HCT116 (cell line): ENCODE measurements around the gene LYRM4. TPM values are rescaled to one million over a fixed set of nuclear protein-coding genes. Genes with fewer than 3 reads are reported as not detected.

Experiments
- ATAC-seq: fragments of 200-7000 bp; cut with Tn5 transposase; 2 replicates; pipeline ENCODE4 v1.9.1; 2020; ENCODE audit warnings: mild to moderate bottlenecking, moderate library complexity
- BruUV-seq: library from RNA; stranded (reverse); fragments of 400-500 nt; replicated peaks from 2 replicates; lab custom pipeline; 2021; lab: Mats Ljungman, UMichigan
- CTCF ChIA-PET: fragments of 300-600 bp; sonication (Branson Sonifier 250); formaldehyde crosslinking; loops from one replicate; lab custom pipeline; 2021; ENCODE audit warnings: antibody characterized with exemption; lab: Charles Lee
- POLR2A ChIA-PET: fragments of 300-600, 350-600 bp; sonication (Branson Sonifier 250); formaldehyde crosslinking; loops from one replicate; lab custom pipeline; 2021; ENCODE audit warnings: antibody characterized with exemption; lab: Charles Lee
- RAD21 ChIA-PET, 2 experiments: fragments of 300-600 bp; sonication (Branson Sonifier 250); formaldehyde crosslinking; loops; one replicate each; lab custom pipeline; 2023; ENCODE audit warnings: low total read pairs in 2 of 2; ENCODE audit not compliant: uncharacterized antibody in 2 of 2, unreplicated experiment in 2 of 2, low non-redundant PET in 1 of 2; lab: Charles Lee
- DNase-seq: peaks from one replicate; pipeline ENCODE4 v3.0.0-alpha.2; 2010; ENCODE audit warnings: low read depth, low spot score
- H2AFZ ChIP-seq: fragments of 200-600 bp; shearing (Covaris generic), sonication (generic); 2 replicates; pipeline ENCODE4 v1.6.1; 2017; ENCODE audit warnings: low read depth, mixed run types, mixed read lengths, antibody characterized with exemption, low read length; ENCODE audit not compliant: poor library complexity, severe bottlenecking
- H3K27ac ChIP-seq: 2 replicates; pipeline ENCODE4 v1.5.1; 2012; ENCODE audit warnings: low read depth, low read length
- H3K27me3 ChIP-seq: fragments of 200-600 bp; sonication (generic); 2 replicates; pipeline ENCODE4 v1.6.1; 2016; ENCODE audit warnings: mixed run types, low read length, mixed read lengths; ENCODE audit not compliant: insufficient read depth
- H3K36me3 ChIP-seq, 2 experiments: fragments of 200-500 bp in 1 of 2; fragments of 200-600 bp in 1 of 2; sonication (Bioruptor generic) in 1 of 2; sonication (generic) in 1 of 2; 2 replicates each; pipeline versions ENCODE4 v1.5.1 to v1.6.1; 2014 to 2016; ENCODE audit warnings: low read length in 2 of 2, inconsistent platforms in 1 of 2, mixed read lengths in 1 of 2, mixed run types in 1 of 2; ENCODE audit not compliant: insufficient read depth in 2 of 2, control insufficient read depth in 1 of 2
- H3K4me1 ChIP-seq, 2 experiments: fragments of 200-600 bp in 1 of 2; sonication (generic) in 1 of 2; 2 replicates each; pipeline versions ENCODE4 v1.5.1 to v1.6.1; 2012 to 2017; ENCODE audit warnings: low read length in 2 of 2, inconsistent platforms in 1 of 2, mild to moderate bottlenecking in 1 of 2, mixed read lengths in 1 of 2, mixed run types in 1 of 2, moderate library complexity in 1 of 2; ENCODE audit not compliant: insufficient read depth in 2 of 2, control insufficient read depth in 1 of 2
- H3K4me2 ChIP-seq: fragments of 200-600 bp; sonication (generic); 2 replicates; pipeline ENCODE4 v1.6.1; 2017; ENCODE audit warnings: mixed run types, low read length, mixed read lengths
- H3K4me3 ChIP-seq, 2 experiments: fragments of 200-600 bp in 1 of 2; sonication (generic) in 1 of 2; replicated peaks in 1 of 2; 2 replicates each; pipeline ENCODE4 v1.5.1; 2011 to 2016; ENCODE audit warnings: low read length in 2 of 2, control low read depth in 1 of 2, low read depth in 1 of 2, mild to moderate bottlenecking in 1 of 2, mixed read lengths in 1 of 2, mixed run types in 1 of 2
- H3K79me2 ChIP-seq: fragments of 200-600 bp; sonication (generic); 2 replicates; pipeline ENCODE4 v1.6.1; 2017; ENCODE audit warnings: mild to moderate bottlenecking, mixed run types, low read length, moderate library complexity, mixed read lengths; ENCODE audit not compliant: insufficient read depth
- H3K9ac ChIP-seq: fragments of 200-600 bp; sonication (generic); 2 replicates; pipeline ENCODE4 v1.6.1; 2016; ENCODE audit warnings: low read length, mixed read lengths
- H3K9me2 ChIP-seq: fragments of 200-600 bp; sonication (generic), shearing (Covaris generic); 2 replicates; pipeline ENCODE4 v1.6.1; 2017; ENCODE audit warnings: mixed run types, mild to moderate bottlenecking, moderate library complexity; ENCODE audit not compliant: insufficient read depth
- H3K9me3 ChIP-seq, 2 experiments: fragments of 200-500 bp in 1 of 2; fragments of 200-600 bp in 1 of 2; sonication (Bioruptor generic) in 1 of 2; sonication (generic) in 1 of 2; 2 replicates each; pipeline ENCODE4 v1.6.1; 2014 to 2017; ENCODE audit warnings: low read length in 2 of 2, mixed read lengths in 2 of 2, inconsistent platforms in 1 of 2, low read depth in 1 of 2, mild to moderate bottlenecking in 1 of 2, mixed run types in 1 of 2, moderate library complexity in 1 of 2; ENCODE audit not compliant: control insufficient read depth in 1 of 2, insufficient read depth in 1 of 2
- H4K20me1 ChIP-seq: fragments of 200-600 bp; sonication (generic), shearing (Covaris generic); 2 replicates; pipeline ENCODE4 v1.6.1; 2017; ENCODE audit warnings: mixed run types, mild to moderate bottlenecking, moderate library complexity; ENCODE audit not compliant: insufficient read depth
- CBX3 ChIP-seq: IDR thresholded peaks from 2 replicates; pipeline ENCODE4 v1.6.1; 2012; ENCODE audit warnings: low read depth
- CEBPB ChIP-seq: IDR thresholded peaks from 2 replicates; pipeline ENCODE4 v1.6.1; 2012; ENCODE audit warnings: low read depth
- EGR1 ChIP-seq: IDR thresholded peaks from 2 replicates; pipeline ENCODE4 v1.6.1; 2012; ENCODE audit warnings: low read depth
- ELF1 ChIP-seq: IDR thresholded peaks from 2 replicates; pipeline ENCODE4 v1.6.1; 2012; ENCODE audit warnings: low read depth, borderline replicate concordance
- EZH2 ChIP-seq: fragments of 200-600 bp; sonication (generic); IDR thresholded peaks from 2 replicates; pipeline ENCODE4 v1.6.1; 2017; ENCODE audit warnings: antibody characterized with exemption, mixed run types
- EZH2phosphoT487 ChIP-seq: fragments of 200-600 bp; IDR thresholded peaks from 2 replicates; pipeline ENCODE4 v1.6.1; 2018; ENCODE audit warnings: antibody characterized with exemption, borderline replicate concordance
- SIN3A ChIP-seq: IDR thresholded peaks from 2 replicates; pipeline ENCODE4 v1.6.1; 2012; ENCODE audit warnings: low read depth
- SP1 ChIP-seq: IDR thresholded peaks from 2 replicates; pipeline ENCODE4 v1.6.1; 2012; ENCODE audit warnings: low read depth
- SRF ChIP-seq: IDR thresholded peaks from 2 replicates; pipeline ENCODE4 v1.6.1; 2012; ENCODE audit warnings: low read depth
- TCF7L2 ChIP-seq: IDR thresholded peaks from 2 replicates; pipeline ENCODE4 v1.7.0; 2011; ENCODE audit warnings: borderline replicate concordance, inconsistent platforms; ENCODE audit not compliant: insufficient read depth, insufficient read length; ENCODE audit errors: extremely low read depth
- YY1 ChIP-seq: IDR thresholded peaks from 2 replicates; pipeline ENCODE4 v1.6.1; 2011; ENCODE audit warnings: low read length, low read depth, moderate library complexity, mild to moderate bottlenecking; ENCODE audit not compliant: insufficient replicate concordance; ENCODE audit errors: extremely low read depth
- ZFX ChIP-seq: fragments of 450-650 bp; IDR thresholded peaks from 2 replicates; pipeline ENCODE4 v1.6.1; 2017
- intact Hi-C: fragments of 100-400 bp; cut with micrococcal nuclease; formaldehyde crosslinking; loops from 2 replicates; pipeline ENCODE4 v1.10.0; 2022
- total RNA-seq: library from RNA; stranded (reverse); gene quantifications from one replicate; pipeline ENCODE4 v1.2.1, GENCODE V29; 2021; ENCODE audit not compliant: unreplicated experiment
- TF ChIP-seq, protein P1 (sequence below): IDR thresholded peaks from 2 replicates; pipeline ENCODE4 v1.6.1; 2012; ENCODE audit warnings: low read depth

LYRM4 gene
- total RNA-seq, 1 experiment from 2014 or later, result 30.1 TPM

DNA sequence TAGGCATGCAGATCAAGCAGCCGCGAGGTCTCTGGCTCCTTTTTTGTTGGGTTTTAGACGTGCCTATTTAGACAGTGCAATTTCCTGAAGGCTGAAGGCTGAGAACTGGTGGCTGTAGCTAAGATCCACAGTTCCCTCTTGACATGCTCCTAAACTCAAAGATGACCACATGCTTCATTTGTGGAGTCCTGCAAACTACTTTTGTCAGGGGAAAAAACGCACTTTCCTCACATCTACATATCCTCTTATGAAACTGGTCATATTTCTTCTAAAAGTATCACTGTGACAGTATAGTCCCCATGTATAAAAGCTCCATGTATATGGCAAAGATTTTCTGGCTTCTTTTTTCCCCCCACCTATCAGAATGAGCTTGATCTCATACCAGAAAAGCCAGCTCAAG lies 30.7 kb downstream of the LYRM4 start:
- Histone ChIP-seq H2AFZ (no peak overlapping the region), H3K27me3 (no peaks in the 10 kb centered on the region), H3K27ac (no peak overlapping the region), H4K20me1 (no peaks in the 10 kb centered on the region), H3K9ac (no peak overlapping the region), H3K4me3 (no peak overlapping the region), H3K9me2 (no peaks in the 10 kb centered on the region), H3K4me2 (no peak overlapping the region), H3K9me3 (no peaks in the 10 kb centered on the region), H3K79me2 (peaks cover 19% of the 10 kb centered on the region), H3K36me3 (no peaks in the 10 kb centered on the region), H3K4me1 (no peaks in the 10 kb centered on the region)
- DNase-seq (no peak), ATAC-seq (no peak)
- ChIA-PET POLR2A (no interaction called here), RAD21 (no interaction called here), CTCF (interaction anchor here (1.3 kb wide), 1 partner anchor 15 kb away, joined by 3 read pairs; no protein-coding TSS in a partner anchor)
- BruUV-seq, result no TSS peak
- intact Hi-C loops, result no loop called here
- TF ChIP-seq, protein P1, sequence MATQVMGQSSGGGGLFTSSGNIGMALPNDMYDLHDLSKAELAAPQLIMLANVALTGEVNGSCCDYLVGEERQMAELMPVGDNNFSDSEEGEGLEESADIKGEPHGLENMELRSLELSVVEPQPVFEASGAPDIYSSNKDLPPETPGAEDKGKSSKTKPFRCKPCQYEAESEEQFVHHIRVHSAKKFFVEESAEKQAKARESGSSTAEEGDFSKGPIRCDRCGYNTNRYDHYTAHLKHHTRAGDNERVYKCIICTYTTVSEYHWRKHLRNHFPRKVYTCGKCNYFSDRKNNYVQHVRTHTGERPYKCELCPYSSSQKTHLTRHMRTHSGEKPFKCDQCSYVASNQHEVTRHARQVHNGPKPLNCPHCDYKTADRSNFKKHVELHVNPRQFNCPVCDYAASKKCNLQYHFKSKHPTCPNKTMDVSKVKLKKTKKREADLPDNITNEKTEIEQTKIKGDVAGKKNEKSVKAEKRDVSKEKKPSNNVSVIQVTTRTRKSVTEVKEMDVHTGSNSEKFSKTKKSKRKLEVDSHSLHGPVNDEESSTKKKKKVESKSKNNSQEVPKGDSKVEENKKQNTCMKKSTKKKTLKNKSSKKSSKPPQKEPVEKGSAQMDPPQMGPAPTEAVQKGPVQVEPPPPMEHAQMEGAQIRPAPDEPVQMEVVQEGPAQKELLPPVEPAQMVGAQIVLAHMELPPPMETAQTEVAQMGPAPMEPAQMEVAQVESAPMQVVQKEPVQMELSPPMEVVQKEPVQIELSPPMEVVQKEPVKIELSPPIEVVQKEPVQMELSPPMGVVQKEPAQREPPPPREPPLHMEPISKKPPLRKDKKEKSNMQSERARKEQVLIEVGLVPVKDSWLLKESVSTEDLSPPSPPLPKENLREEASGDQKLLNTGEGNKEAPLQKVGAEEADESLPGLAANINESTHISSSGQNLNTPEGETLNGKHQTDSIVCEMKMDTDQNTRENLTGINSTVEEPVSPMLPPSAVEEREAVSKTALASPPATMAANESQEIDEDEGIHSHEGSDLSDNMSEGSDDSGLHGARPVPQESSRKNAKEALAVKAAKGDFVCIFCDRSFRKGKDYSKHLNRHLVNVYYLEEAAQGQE, result no peak
- TF ChIP-seq CBX3 (no peak), SRF (no peak), YY1 (no peak), CEBPB (no peak), EZH2 (no peak), EGR1 (no peak), EZH2phosphoT487 (no peak), SIN3A (no peak), ELF1 (no peak), ZFX (no peak), TCF7L2 (no peak), SP1 (no peak)
